Testis (tissue), 3 donors: Measurements from ENCODE around the gene WNT3. TPM values are rescaled to one million over a fixed set of nuclear protein-coding genes. Genes with fewer than 3 reads are reported as not detected.

Experiments used
- DNase-seq: peaks from one replicate; pipeline ENCODE4 v3.0.0-alpha.2; 2019
- H3K27ac ChIP-seq, 2 donors: fragments of 200-600 bp; sonication (generic); one replicate each; pipeline ENCODE4 v1.5.1; 2019
- H3K27me3 ChIP-seq: fragments of 200-600 bp; sonication (generic); one replicate; pipeline ENCODE4 v1.5.1; 2019
- H3K36me3 ChIP-seq: fragments of 200-600 bp; sonication (generic); one replicate; pipeline ENCODE4 v1.5.1; 2017; ENCODE audit warnings: low read depth; ENCODE audit errors: missing control alignments
- H3K4me1 ChIP-seq: fragments of 200-600 bp; sonication (generic); one replicate; pipeline ENCODE4 v1.5.1; 2019
- H3K4me3 ChIP-seq, 2 donors: fragments of 200-600 bp; sonication (generic); one replicate each; pipeline ENCODE4 v1.5.1; 2017 to 2019
- H3K9me3 ChIP-seq: fragments of 200-600 bp; sonication (generic); one replicate; pipeline ENCODE4 v1.5.1; 2017
- POLR2A ChIP-seq: fragments of 450-650 bp; IDR thresholded peaks from one replicate; pipeline ENCODE4 v1.6.1; 2017; ENCODE audit warnings: antibody characterized with exemption, mild to moderate bottlenecking, moderate library complexity
- WGBS, 2 donors: methylation state at CpG; one replicate each; pipeline ENCODE4 v1.1.5; 2018; 5-methylcytosine and 5-hydroxymethylcytosine counted together
- intact Hi-C: fragments of 100-400 bp; cut with DNase I; formaldehyde crosslinking; loops from one replicate; pipeline ENCODE4 v1.15.1; 2023; ENCODE audit warnings: low total_unique reads
- polyA plus RNA-seq: library from polyadenylated mRNA; stranded (reverse); fragments of 350-450 nt; fragmentation: Illumina TruSeq; extraction: RNeasy Lipid Tissue Mini Kit (QIAGEN cat#74804); gene quantifications from one replicate; pipeline ENCODE4 v1.2.3, GENCODE V29; 2014; ENCODE audit warnings: low read depth, low replicate concordance; ENCODE audit not compliant: insufficient read depth
- total RNA-seq, 2 donors: library from RNA; depleted of rRNA; stranded (reverse); fragments of >200 nt; gene quantifications; one replicate each; pipeline ENCODE4 v1.2.3, GENCODE V29; 2016
- TF ChIP-seq, protein P1 (sequence below), 3 experiments: fragments of 450-650 bp in 2 of 3; fragments of 200-600 bp in 1 of 3; sonication (generic) in 1 of 3; IDR thresholded peaks; one replicate each; pipeline ENCODE4 v1.5.1; 2016 to 2019; ENCODE audit warnings: antibody characterized with exemption in 3 of 3, mild to moderate bottlenecking in 2 of 3, moderate library complexity in 1 of 3

WNT3 gene
- total and polyA plus RNA-seq, 3 donors from 2014 or later, result 6.4 to 9.8 (median 7.7) TPM

DNA sequence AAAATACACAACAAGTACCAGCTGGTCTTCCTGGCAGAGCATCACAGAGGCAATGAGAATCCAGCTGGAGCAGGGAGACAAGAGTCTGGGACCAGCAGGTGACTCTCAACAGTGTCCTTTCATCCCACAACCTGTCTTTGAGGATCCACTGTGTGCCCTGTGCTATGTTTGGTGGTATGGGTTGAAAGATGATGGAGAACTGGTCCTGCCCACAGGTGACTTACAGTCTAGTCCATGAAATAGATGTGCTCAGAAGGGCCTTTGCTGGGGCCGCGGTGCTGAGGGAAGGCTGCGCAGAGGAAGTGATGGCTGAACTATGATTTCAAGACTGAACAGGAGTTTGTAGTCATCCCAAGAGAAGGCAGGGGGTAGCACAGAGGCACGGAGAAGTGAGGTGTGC is 17.9 kb downstream of the WNT3 start:
- Histone ChIP-seq H3K4me1 (no peaks in the 10 kb centered on the region), H3K27ac (no peak overlapping the region), H3K36me3 (no peaks in the 10 kb centered on the region), H3K27me3 (no peaks in the 10 kb centered on the region), H3K4me3 (no peak overlapping the region), H3K9me3 (no peaks in the 10 kb centered on the region)
- intact Hi-C loops, result no loop called here
- DNase-seq, result no peak
- 96 to 98% methylated on average over 4 of the region's 4 CpGs for WGBS, 2 donors
- no peak for TF ChIP-seq POLR2A
- TF ChIP-seq, protein P1, sequence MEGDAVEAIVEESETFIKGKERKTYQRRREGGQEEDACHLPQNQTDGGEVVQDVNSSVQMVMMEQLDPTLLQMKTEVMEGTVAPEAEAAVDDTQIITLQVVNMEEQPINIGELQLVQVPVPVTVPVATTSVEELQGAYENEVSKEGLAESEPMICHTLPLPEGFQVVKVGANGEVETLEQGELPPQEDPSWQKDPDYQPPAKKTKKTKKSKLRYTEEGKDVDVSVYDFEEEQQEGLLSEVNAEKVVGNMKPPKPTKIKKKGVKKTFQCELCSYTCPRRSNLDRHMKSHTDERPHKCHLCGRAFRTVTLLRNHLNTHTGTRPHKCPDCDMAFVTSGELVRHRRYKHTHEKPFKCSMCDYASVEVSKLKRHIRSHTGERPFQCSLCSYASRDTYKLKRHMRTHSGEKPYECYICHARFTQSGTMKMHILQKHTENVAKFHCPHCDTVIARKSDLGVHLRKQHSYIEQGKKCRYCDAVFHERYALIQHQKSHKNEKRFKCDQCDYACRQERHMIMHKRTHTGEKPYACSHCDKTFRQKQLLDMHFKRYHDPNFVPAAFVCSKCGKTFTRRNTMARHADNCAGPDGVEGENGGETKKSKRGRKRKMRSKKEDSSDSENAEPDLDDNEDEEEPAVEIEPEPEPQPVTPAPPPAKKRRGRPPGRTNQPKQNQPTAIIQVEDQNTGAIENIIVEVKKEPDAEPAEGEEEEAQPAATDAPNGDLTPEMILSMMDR (IDR thresholded peaks at IDR 0.05), result no peak

DNA sequence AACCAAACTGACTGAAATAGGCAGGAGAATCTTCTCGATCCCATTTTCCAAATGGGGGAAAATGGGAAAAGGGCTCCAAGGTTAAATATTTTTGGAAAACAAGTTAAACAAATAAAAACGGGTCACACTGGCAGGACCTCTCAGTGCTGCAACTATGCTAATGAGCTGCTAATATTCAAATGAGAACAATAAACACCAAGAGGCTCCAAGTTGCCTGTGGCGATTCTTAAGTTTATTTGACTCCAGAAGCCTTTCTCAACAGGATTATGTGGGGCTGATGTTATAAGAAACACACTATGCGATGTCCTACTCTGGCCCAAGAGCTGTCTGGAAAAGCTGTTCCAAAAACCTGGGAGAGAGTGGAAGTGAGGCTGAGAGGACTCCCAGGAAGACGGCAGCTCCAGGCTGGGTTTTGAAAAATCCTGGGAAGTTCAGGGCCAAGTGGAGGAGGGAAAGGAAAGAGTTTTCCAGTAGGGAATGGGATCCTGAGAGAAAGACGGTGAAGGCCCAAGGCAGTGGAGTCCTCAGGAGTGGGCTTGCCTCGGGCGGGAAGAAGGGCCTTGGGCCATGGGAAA is 21.4 kb downstream of the WNT3 start:
- no peaks in the 10 kb centered on the region for H3K27me3 ChIP-seq
- TF ChIP-seq POLR2A, result no peak
- TF ChIP-seq, protein P1 (IDR thresholded peaks at IDR 0.05), result no peak
- H3K4me1 ChIP-seq, result no peaks in the 10 kb centered on the region
- H3K4me3 ChIP-seq, result no peak overlapping the region
- no peak overlapping the region for H3K27ac ChIP-seq
- no peaks in the 10 kb centered on the region for H3K9me3 ChIP-seq
- H3K36me3 ChIP-seq, result no peaks in the 10 kb centered on the region
- 62% methylated on average over 8 of the region's 8 CpGs for WGBS, 2 donors
- intact Hi-C loops, result no loop called here
- no peak for DNase-seq

DNA sequence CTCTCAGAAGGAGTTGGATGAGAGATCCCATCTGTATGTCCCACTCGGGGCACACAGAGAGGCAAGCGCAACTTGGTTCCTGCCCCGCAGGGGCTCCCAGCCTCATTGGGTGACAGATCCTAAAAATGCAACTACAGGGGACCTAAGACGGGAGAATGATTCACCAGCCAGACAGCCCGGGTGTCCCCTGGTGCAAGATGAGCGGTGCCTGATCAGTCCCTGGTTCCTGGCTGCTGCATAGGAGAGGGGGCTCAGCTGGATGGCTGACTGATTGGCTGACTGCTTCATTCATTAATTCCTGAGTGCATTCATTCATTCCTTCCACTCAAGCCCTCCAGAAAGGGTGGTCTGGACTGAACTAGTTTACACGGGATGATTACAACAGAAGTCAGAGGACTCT is 22.0 kb downstream of the WNT3 start:
- no peaks in the 10 kb centered on the region for H3K4me1 ChIP-seq
- no peak overlapping the region for H3K27ac ChIP-seq
- DNase-seq, result no peak
- no peaks in the 10 kb centered on the region for H3K36me3 ChIP-seq
- 78 to 86% methylated on average over 7 of the region's 7 CpGs for WGBS, 2 donors
- intact Hi-C loops, result no loop called here
- H3K4me3 ChIP-seq, result no peak overlapping the region
- H3K27me3 ChIP-seq, result no peaks in the 10 kb centered on the region
- TF ChIP-seq, protein P1 (IDR thresholded peaks at IDR 0.05), result no peak
- no peak for TF ChIP-seq POLR2A
- H3K9me3 ChIP-seq, result no peaks in the 10 kb centered on the region

DNA sequence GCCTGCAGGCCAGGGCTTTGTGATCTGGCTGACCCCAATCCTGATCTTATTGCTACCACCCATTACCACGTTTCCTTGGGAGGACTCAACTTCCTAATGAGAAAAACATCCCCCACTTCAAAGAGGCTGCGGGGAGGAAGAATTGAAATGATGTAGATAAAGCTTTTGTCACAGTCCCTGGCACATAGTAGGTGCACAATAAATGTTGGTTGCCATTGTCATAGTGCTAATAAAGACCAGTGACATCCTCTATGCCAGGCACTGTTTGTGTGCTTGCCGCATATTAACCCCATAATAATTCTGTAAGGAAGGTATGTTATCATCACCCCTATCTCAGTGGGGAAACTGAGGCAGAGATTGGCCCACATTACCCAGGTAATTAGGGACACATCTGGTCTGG is 22.4 kb downstream of the WNT3 start:
- 83 to 84% methylated on average over 3 of the region's 3 CpGs for WGBS, 2 donors
- Histone ChIP-seq H3K27me3 (no peaks in the 10 kb centered on the region), H3K9me3 (no peaks in the 10 kb centered on the region), H3K36me3 (no peaks in the 10 kb centered on the region), H3K4me3 (no peak overlapping the region), H3K4me1 (no peaks in the 10 kb centered on the region), H3K27ac (no peak overlapping the region)
- no peak for DNase-seq
- TF ChIP-seq POLR2A, result no peak
- TF ChIP-seq, protein P1 (IDR thresholded peaks at IDR 0.05), result no peak
- intact Hi-C loops, result no loop called here

- WGBS, 2 donors, result 79 to 89% methylated on average over 10 to 15 of the region's 15 CpGs
- DNase-seq, result no peak
- Histone ChIP-seq H3K4me1 (no peaks in the 10 kb centered on the region), H3K9me3 (no peaks in the 10 kb centered on the region), H3K4me3 (no peak overlapping the region), H3K36me3 (no peaks in the 10 kb centered on the region), H3K27ac (no peak overlapping the region), H3K27me3 (no peaks in the 10 kb centered on the region)
- intact Hi-C loops, result no loop called here
- TF ChIP-seq, protein P1 (IDR thresholded peaks at IDR 0.05), result no peak
- no peak for TF ChIP-seq POLR2A
Measured at GRCh38 chr17:46795379-46795952, 23.0 kb downstream of the WNT3 start.
